GM19238 (cell line): ENCODE measurements around the gene SORL1.

Source experiments
- DNase-seq: peaks from one replicate; pipeline ENCODE4 v3.0.0; 2011; ENCODE audit warnings: low spot score; ENCODE audit not compliant: insufficient read length

Gene SORL1

DNA sequence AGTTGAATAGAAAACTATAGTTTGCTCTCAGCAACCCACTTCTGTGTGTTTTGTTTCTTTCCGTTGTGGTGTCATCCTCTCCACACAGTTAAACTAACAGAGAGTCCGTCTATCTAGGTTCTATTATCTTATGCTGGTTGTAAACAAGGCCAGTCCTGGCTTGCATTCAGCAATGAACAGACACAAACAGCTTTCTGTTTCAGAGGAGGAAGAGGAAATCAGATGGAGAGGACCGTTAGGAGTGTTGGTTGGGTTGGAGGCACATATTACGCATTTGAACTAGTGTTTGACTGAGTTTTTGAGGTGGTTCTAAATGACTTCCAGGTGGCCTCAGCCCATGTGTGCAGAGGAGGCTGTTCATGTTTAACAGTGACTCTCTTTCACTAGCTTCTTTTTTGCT is 130.2 kb downstream of the SORL1 start:
- no peak for DNase-seq

DNA sequence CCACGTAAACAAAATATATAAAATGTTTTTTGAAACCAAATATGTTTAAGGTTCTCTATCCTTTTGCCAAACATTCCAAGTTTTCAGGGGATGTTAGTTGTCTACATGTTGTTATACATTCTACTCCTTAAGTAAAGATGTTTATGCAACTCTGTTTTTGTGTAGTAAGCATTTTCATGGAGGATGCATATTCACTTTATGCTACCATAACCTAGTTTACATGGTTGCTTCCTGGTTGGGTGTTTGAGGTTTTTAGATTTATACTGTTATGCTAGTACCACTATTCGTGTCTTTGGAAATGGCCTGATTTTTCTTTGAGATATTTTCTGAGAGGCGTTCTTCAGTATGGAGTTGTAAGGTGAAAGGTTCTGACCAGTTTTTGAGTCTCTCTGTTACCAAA is 131.7 kb downstream of the SORL1 start:
- DNase-seq, result no peak

DNA sequence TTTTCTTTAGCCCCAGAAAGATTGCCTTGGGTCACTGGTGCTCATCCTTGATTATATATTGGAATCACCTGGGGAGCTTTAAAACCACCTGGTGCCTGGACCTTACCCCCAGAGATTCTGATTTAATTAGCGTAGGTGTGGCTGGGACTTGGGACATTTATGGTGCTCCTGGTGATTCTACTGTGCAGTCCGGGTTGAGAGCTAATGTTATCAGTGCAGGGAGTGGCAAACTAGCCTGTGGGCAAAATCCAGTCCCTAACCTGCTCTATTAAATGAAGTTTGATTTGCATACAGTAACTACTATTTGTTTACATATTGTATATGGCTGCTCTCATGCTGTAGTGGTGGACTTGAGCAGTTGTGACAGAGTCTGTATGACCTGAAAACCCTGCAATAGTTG is 134.6 kb downstream of the SORL1 start:
- no peak for DNase-seq

DNA sequence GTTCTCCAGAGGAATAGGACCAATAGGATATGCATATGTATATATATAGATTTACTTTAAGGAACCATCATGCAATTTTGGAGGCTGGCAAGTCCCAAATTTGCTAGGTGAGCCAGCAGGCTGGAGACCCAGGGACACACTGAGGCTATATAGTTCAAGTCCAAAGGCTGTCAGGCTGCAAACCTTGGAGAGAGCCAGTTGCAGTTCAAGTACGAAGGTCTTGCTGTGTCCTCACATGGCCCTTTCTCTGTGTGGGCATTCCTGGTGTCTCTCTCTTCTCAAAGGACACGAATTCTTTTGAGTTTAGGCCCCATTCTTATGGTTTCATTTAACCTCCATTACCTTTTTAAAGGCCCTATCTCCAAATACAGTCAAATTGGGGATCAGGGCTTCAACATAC is 135.1 kb downstream of the SORL1 start:
- no peak for DNase-seq

DNA sequence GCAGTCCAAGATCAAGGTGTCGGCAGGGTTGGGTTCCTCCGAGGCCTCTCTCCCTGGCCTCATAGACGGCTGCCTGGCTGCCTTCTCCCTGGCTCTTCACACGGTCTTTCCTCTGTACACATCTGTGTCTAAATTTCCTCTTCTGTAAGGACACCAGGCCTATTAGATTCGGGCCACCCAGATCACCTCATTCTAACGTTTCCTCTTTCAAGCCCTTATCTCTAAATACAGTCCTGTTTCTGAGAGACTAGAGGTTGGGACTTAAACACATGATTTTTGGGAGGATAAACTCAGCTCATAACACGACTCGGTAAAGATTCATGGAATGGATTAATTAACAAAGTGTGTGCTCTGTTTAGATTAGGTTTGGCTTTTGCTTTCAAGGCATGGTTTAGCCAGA is 136.6 kb downstream of the SORL1 start:
- DNase-seq, result no peak

DNA sequence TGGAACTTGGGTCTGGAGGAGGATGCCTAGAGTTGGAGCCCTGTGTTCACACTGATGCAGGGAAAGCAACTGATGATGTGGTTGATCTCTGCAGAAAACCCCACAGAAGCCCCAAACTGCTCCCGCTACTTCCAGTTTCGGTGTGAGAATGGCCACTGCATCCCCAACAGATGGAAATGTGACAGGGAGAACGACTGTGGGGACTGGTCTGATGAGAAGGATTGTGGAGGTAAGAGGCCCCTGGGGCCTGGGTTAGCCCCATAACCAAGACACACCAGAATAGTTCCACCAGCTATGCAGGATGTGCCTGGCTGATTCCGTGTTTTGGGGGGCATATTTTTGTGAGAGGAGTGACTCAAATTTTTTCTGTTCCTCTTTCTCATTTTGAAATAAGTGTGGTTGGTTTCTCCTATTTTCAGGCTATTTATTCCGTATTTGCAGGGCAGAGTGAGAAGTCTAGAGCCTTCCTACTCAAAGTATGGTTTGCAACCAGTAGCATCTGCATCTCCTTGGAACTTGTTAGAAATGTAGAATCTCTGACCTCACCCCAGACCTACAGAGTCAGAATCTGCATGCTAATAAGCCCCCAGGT is 137.9 kb downstream of the SORL1 start:
- DNase-seq, result peak; percentile 62

DNA sequence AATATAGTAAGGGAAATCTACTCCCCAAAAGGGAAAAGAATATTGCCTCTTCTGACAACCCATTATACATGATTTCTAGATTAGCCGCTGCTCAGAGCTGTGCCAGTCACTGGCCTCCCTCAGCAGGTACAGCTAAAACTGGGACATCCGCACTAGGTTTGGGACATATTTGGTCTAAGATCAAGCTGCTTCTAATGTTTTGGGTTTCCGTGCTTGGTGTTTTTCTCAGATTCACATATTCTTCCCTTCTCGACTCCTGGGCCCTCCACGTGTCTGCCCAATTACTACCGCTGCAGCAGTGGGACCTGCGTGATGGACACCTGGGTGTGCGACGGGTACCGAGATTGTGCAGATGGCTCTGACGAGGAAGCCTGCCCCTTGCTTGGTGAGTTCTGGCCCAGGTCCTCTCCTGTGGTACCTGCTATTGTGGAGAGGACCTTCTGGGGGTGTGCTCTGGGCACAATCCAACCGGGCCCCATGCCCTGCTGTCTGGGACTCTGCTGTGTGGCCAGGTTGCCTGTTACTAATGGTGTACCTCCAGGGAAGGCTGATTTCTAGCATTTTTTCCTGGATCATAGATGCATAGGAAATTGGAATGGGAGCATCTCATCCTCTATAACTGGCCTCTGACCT is 138.8 kb downstream of the SORL1 start:
- no peak for DNase-seq

DNA sequence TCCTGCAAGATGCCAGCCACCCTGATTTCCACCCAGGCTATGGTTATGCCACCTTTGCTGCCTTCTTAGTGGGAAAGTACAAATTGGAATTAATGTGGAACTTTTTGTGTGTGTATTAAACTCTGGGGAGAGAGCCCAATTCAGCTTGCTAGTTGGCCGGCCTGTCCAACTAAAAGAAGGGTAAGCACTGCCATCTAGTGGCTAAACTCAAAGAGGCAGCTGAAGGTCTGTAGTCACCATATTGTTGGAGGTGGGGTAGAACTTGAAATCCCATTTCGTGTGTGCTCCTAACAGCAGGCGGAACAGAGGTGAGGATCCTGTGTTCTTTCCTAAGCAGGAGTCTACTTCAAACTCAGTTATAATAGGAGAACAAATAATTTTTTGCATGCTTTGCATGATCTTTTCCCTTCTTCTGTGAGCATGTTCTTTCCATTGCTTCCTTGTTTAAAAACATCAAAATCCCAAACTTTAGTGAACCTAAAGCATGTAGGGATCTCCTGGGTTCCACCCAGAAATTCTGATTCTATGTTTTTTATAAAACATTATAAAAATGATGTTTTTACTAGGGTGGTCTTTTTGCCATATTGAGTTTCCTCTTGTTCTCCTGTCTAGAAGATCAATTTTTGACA is 139.4 kb downstream of the SORL1 start:
- DNase-seq, result peak; percentile 47

DNA sequence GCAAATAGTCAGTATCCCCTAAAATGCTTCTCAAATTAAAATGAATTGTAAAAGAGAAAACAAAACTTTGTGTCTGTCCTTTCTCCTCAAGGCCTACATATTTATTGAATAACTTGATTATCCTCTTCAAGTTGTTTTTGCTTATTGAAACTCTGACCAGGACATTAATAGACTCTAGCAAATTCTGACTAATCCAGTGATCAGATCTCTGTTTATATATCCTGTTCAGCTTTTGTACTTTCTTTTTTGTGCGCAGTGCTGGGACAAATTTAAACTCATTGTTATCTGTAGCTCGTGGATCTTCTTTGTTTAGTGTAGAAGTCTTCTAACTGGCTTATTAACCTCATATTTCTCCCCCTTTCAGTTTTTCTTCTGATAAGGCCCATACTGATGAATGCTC is 140.6 kb downstream of the SORL1 start:
- no peak for DNase-seq

DNA sequence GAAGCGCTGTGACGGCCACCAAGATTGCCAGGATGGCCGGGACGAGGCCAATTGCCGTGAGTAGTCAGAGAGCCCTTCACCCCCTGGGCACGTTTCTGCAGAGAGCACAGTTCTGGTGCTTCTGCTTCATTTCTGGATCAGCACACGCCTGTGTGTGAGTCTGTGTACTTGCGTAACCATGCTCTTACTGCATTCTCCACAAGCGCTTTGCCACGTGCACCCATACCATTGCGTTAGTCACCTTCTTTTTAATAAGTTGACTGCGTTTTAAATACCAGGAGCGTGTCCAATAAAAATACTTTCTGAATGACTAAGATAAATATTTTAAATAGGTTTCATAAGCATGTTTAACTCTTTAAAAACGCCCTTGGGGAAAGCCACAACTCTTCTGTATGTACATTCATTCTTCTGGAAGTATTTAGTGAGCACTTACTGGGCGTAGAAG is 143.6 kb downstream of the SORL1 start:
- no peak for DNase-seq

DNA sequence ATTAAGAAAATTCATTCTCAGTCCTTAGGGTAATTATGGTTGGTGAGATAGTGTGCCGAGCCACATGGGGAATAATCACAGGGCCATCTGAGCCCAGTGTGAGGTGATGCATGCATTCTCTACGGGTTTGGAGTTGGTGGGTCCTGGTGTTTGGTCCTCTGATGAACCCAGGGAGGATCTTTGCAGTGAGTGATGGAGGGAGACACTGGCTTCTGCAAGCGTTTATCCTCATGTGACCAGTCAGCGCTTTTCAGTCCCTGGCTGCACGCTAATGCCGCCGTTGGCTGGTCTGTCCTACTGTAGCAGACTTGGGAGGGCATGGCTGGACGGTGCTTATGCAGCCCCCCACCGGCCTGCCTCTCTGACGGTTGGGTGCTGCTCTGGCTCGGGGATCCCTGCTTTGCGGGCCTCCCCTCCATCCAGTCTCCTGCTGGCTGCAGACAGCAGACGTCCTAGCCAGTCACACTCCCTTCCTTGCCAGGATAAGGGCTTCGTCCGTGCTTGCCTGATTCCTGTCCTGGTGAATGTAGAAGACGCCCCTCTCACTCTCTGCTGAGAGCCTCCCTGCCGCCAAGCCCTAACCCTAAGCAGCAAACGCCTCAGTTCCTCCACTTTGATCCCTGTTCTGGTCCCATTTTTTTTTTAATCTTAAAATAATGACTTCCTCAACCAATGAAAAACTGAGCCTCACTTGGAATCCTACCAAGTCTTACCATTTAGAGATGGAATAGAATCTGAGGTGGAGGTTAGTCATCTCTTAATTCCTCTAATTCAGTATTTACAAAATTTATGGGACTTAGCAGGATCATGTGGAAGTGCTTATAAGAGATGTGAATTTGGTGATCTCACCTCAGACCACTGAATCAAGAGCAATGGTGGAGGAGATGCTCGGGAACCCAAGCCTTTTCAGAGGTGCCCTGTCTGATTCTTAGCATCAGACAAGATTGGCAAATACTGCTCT is 144.4 kb downstream of the SORL1 start:
- DNase-seq, result no peak

DNA sequence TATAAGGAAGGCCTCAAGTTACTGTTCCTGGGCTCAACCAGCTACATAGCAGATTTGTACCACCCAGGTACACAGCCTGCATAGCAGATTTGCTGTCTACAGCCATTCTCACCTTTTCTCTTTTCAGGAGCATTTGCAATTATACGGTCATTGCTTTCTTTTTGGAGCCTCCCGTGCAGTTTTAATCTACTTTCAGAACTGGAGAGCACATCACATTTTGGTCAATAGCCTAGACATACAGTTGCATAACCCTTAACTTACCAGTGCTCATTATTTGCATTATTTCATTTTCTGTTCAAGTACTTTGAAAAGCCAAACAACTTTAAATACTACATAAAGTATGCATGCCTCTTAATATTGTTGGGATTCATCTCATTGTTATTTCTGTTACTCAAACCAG is 151.2 kb downstream of the SORL1 start:
- no peak for DNase-seq

DNA sequence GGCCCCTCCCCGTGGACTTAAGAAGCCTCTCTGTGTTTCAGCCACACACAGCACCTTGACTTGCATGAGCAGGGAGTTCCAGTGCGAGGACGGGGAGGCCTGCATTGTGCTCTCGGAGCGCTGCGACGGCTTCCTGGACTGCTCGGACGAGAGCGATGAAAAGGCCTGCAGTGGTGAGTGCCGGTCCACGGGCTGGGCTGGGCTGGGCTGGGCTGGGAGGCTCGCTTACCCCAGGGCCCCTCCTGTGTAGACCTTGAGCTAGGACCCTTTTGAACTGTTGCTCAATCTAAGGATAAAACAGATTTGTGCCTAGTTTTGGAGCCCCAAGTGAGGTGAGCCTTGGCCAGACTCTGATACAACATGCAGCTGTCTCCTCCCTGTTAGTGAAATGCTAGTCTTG is 152.0 kb downstream of the SORL1 start:
- DNase-seq, result no peak

DNA sequence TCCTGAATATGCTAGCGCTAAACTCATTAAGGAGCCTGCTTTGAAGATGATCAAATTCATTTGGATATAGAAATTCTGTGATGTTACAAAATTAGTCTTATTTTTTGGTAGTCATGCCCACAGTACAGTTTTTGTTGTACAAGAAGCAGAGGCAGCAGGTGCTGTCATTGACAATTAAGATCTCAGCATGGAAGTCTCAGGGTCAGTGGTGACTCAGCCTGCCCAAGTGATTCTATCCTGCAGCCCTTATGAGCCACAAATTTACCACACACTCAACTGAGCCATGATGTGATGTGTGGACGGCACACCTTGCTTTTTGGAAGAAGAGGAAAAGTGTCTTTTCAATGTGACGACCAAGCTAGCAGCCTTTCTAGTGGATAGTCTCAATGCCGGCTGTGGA is 154.2 kb downstream of the SORL1 start:
- no peak for DNase-seq

DNA sequence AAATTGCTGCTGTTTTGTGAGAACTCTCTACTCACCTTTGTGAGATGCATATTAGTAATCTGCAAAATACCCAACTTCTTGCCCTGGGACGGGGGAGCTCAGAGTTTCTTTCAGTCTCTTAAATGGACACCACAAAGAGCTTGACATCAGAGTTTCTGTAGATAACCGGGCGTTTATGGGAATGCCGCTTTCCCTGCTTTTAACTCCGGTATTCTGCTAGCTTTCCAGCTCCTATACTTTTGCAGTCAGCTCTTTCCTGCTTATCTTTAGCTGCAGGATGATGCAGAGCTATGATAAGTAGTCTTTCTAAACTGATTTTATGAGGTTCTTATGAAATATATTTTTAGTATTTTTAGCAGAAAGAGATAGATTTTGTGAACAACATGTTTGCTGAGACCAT is 155.2 kb downstream of the SORL1 start:
- no peak for DNase-seq

DNA sequence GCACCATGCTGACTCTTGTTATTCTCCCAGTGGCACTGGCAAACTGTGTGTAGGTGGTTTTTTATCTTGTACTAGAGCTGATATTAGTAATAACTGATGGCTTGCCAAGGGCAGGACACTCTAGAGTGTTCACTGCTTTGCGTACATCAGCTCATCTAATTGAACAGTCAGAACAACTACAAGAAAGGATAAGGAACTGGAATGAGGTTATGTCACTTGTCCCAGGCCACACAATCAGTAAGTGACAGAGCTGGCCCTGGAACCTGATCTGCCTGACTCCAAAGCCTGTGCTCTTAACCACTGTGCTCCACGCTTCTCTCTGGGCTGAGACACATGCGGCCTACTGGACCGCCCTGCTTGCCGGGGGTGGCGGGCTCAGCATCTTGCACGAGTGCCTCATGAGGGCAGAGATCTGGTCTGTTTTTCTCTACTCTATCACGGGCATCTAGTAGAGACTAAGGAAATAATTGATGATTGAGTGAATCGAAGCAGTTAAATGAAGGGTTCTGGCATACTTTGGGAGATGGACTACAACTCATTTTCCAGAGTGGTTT is 156.5 kb downstream of the SORL1 start:
- DNase-seq, result no peak

DNA sequence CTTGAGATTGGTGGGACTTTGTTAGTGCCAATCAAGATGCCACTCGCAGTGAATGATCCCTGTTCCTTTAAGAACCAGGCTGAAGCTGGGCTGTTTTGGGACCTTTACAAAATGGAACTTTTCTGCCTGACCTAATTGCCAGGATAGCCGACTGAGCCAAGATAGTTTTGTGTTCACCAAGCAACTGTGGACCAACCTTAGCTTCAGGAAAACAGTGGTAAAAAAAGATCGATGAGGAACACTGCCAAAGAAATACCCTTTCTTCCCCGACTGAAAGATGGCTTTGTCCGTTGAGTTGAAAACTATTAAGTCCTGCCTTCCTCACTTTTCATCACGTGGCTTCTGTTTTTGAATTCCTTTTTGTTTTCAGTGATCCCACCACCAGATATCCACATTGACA is 158.6 kb downstream of the SORL1 start:
- no peak for DNase-seq

DNA sequence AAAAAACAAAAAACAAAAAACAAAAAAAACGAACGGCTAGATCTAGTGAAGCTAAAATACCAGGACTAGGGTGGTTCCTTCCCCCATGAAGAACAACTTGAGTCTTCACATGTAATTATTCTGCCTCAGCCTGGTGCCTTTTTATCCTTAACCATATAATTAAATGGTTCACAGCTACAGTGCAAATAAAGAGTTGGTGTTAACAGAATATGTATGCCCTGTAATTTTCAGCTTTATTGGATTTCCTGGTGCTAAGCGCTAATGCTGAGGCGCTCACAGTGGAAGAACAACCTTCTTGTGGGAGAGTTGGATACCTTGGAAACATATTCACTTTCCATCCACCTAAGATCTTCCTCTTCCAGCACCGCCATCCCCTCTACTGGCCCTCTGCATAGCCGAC is 159.1 kb downstream of the SORL1 start:
- DNase-seq, result no peak

DNA sequence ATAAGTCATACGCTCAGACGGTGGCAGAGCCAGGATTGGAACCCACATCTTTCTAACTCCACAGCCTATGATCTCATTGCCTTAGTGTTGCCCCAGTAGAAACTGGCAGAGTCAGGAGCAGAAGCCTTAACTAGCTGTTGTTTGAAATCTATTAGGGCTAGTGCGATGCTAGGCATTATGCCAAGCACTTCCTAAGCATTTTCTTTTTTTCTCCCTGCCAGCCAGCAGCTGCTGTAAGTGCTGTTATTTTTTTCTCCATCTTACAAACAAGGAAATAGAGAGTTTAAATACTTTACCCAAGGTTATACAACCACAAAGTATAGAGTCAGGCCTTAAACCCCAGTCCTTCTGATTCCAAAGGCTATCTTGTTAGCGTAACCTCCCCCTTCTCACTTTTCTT is 161.6 kb downstream of the SORL1 start:
- no peak for DNase-seq

DNA sequence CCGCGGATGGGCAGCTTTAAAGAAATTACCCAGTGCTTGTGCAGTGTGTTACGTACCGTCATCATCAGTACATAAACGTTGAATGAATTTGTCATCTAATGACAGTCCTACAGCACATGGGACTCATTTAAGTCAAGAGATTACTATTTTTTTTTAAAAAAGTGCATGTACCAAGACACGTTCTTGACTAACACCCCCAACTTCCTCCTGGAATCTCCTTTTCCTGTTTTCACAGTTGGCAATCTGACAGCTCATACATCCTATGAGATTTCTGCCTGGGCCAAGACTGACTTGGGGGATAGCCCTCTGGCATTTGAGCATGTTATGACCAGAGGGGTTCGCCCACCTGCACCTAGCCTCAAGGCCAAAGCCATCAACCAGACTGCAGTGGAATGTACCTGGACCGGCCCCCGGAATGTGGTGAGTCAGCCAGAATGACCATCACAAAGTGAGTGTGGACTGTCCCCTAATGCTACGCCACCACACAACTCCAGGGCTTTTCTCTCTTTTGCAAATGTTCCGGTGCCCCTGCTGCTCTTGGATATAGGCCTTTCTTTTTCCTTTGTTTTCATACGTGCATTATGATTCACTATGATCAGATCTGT is 162.6 kb downstream of the SORL1 start:
- no peak for DNase-seq

DNA sequence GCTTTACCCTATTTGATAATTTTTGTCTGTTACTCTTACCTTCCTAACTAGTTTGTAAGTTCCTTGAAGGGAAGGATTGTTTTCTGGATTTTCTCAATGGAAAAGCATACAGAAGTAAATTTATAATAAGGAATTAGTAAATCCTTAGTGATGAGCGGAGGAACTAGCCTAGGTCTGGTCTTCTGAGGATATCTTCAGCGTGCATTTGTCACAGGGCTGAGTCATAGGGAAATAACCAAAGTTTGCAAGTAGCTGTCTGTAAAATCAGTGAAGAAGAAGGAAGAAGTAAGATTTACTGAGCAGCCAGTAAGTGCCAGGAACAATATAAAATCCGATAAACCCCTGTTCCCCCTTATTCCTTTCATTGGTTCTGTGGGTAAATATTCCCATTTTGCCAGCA is 163.4 kb downstream of the SORL1 start:
- DNase-seq, result no peak
